Adrenal gland (tissue), 12 donors: ENCODE results near the gene EXD2. TPM values are rescaled to one million over a fixed set of nuclear protein-coding genes. Genes with fewer than 3 reads are reported as not detected.

Experiments used
- DNase-seq, 7 donors: peaks; one replicate each; pipeline ENCODE4 v3.0.0-alpha.2; 2019 to 2020
- H3K27ac ChIP-seq, 5 donors: fragments of 200-600 bp; sonication (generic) in 4 of 5; 1 replicate in 3 of 5; 2 replicates in 2 of 5; pipeline versions ENCODE4 v1.5.1 to v1.8.0; 2016 to 2020; ENCODE audit warnings: mild to moderate bottlenecking in 1 of 5
- H3K27me3 ChIP-seq: fragments of 200-600 bp; 2 replicates; pipeline ENCODE4 v1.8.0; 2021
- H3K36me3 ChIP-seq, 2 donors: fragments of 200-600 bp; replicated peaks in 1 of 2; 1 replicate in 1 of 2; 2 replicates in 1 of 2; pipeline versions ENCODE4 v1.5.1 to v1.8.0; 2018 to 2022
- H3K4me1 ChIP-seq, 2 donors: fragments of 200-600 bp; replicated peaks in 1 of 2; 1 replicate in 1 of 2; 2 replicates in 1 of 2; pipeline versions ENCODE4 v1.5.1 to v1.8.0; 2018 to 2021
- H3K4me3 ChIP-seq, 4 donors: fragments of 200-600 bp; sonication (generic) in 3 of 4; one replicate each; pipeline ENCODE4 v1.5.1; 2016 to 2018
- H3K9me3 ChIP-seq, 3 donors: fragments of 200-600 bp; sonication (generic) in 1 of 3; replicated peaks in 1 of 3; 1 replicate in 2 of 3; 2 replicates in 1 of 3; pipeline versions ENCODE4 v1.5.1 to v1.8.0; 2016 to 2021
- POLR2A ChIP-seq, 2 donors: fragments of 450-650 bp; IDR thresholded peaks; one replicate each; pipeline ENCODE4 v1.6.1; 2017; ENCODE audit warnings: antibody characterized with exemption in 2 of 2, mild to moderate bottlenecking in 2 of 2, moderate library complexity in 1 of 2
- WGBS, 4 donors: extraction: QIAGEN DNeasy Blood & Tissue Kit in 2 of 4; methylation state at CpG; one replicate each; pipeline versions ENCODE4 v1.1.5 to v1.1.7; 2013 to 2017; 5-methylcytosine and 5-hydroxymethylcytosine counted together
- intact Hi-C, 2 donors: fragments of 100-400 bp; cut with DNase I; formaldehyde crosslinking; loops; one replicate each; pipeline versions ENCODE4 v1.14.1 to v1.15.0; 2022 to 2023
- polyA plus RNA-seq, 3 donors: library from polyadenylated mRNA; stranded (reverse); fragments of 200-250 nt in 2 of 3; fragments of 350-450 nt in 1 of 3; fragmentation: Illumina TruSeq in 1 of 3; extraction: RNeasy Lipid Tissue Mini Kit (QIAGEN cat#74804) in 1 of 3; gene quantifications; one replicate each; pipeline ENCODE4 v1.2.3, GENCODE V29; 2013 to 2014
- total RNA-seq, 9 donors: library from RNA; depleted of rRNA in 4 of 9; stranded (reverse); fragments of >200 nt in 4 of 9; fragments of 120-200 nt in 1 of 9; fragmentation: NEBNext Ultra II Directional in 1 of 9; extraction: Animal tissue kit (Norgen Biotek cat#: 25700) in 1 of 9; gene quantifications; one replicate each; pipeline versions ENCODE4 v1.1.0 to v1.2.4, GENCODE V29; 2013 to 2023
- TF ChIP-seq, protein P1 (sequence below), 6 experiments: fragments of 450-650 bp in 4 of 6; fragments of 200-600 bp in 2 of 6; sonication (generic) in 1 of 6; IDR thresholded peaks; 1 replicate in 5 of 6; 2 replicates in 1 of 6; pipeline versions ENCODE4 v1.5.1 to v1.8.0; 2016 to 2021; ENCODE audit warnings: antibody characterized with exemption in 6 of 6, mild to moderate bottlenecking in 2 of 6, moderate library complexity in 1 of 6
- donor health status: healthy with polysubstance abuse.
- donor health status: Bipolar disorder and iron deficiency.
- donor health status: DM: yes; HTN: yes; CAD: no.
- donor health status: DM: no; HTN: no; CAD: no.
- donor health status: DM: no; HTN: no; CAD: no.
- donor health status: DM: yes; HTN: yes; CAD: no.

The EXD2 gene
- total and polyA plus RNA-seq, 12 donors: 6.4 to 23.0 (median 15.6) TPM

GRCh38 chr14:69153152-69153872 is 38.0 kb upstream of the EXD2 start:
- Histone ChIP-seq H3K36me3 (peaks cover 0 to 5% of the 10 kb centered on the region in 2 donors), H3K27me3 (no peaks in the 10 kb centered on the region), H3K9me3 (no peaks in the 10 kb centered on the region), H3K27ac (peak overlapping the region; percentile 66 to 98 (median 95)), H3K4me1 (peaks cover 0 to 31% of the 10 kb centered on the region in 2 donors), H3K4me3 (peak overlapping the region; percentile 62 to 92 (median 75))
- intact Hi-C loops: no loop called here
- peak in 5 of 7 donors; percentile 44 to 97 (median 51) for DNase-seq
- 0 to 3% (median 1%) methylated on average over 7 to 72 of the region's 72 CpGs for WGBS, 4 donors
- peak; percentile 78 to 90 for TF ChIP-seq POLR2A (IDR thresholded peaks at IDR 0.05)
- TF ChIP-seq, protein P1, sequence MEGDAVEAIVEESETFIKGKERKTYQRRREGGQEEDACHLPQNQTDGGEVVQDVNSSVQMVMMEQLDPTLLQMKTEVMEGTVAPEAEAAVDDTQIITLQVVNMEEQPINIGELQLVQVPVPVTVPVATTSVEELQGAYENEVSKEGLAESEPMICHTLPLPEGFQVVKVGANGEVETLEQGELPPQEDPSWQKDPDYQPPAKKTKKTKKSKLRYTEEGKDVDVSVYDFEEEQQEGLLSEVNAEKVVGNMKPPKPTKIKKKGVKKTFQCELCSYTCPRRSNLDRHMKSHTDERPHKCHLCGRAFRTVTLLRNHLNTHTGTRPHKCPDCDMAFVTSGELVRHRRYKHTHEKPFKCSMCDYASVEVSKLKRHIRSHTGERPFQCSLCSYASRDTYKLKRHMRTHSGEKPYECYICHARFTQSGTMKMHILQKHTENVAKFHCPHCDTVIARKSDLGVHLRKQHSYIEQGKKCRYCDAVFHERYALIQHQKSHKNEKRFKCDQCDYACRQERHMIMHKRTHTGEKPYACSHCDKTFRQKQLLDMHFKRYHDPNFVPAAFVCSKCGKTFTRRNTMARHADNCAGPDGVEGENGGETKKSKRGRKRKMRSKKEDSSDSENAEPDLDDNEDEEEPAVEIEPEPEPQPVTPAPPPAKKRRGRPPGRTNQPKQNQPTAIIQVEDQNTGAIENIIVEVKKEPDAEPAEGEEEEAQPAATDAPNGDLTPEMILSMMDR (IDR thresholded peaks at IDR 0.05): no peak

- intact Hi-C loops: no loop called here
- TF ChIP-seq, protein P1 (IDR thresholded peaks at IDR 0.05): no peak
- no peak for TF ChIP-seq POLR2A (IDR thresholded peaks at IDR 0.05)
- WGBS, 4 donors: 4 to 9% (median 5%) methylated on average over 13 of the region's 13 CpGs
These were observed 37.4 kb upstream of the EXD2 start for GRCh38 chr14:69153873-69154270.

DNA sequence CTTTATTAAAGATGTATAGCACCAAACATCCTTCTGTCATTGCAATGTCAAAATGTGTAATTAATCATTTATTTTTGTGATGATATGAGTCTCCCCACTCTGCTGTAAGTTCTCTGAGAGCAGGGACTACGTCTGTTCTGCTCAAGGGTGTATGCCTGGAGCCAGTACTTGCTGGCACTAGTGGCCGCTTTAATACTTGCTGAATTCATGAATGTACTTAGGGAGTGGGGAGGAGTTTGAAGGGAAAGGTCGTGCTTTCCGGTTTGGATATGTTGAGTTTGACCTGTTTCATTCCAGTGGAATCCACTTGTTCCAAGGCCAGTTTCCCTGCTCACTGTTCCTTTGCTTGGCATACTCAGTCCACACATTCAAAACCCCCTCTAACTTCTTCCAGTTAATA is 36.5 kb upstream of the EXD2 start:
- peak; percentile 32 to 71 (median 57) for DNase-seq
- intact Hi-C loops: no loop called here
- 26 to 43% (median 28%) methylated on average over 4 of the region's 4 CpGs for WGBS, 4 donors
- Histone ChIP-seq H3K36me3 (no peaks in the 10 kb centered on the region), H3K4me1 (peaks cover 0 to 20% of the 10 kb centered on the region in 2 donors), H3K9me3 (no peaks in the 10 kb centered on the region), H3K27ac (peak overlapping the region in 1 of 5 donors; percentile 13), H3K27me3 (no peaks in the 10 kb centered on the region), H3K4me3 (no peak overlapping the region)
- TF ChIP-seq POLR2A (IDR thresholded peaks at IDR 0.05): peak in 1 of 2 donors; percentile 73
- TF ChIP-seq, protein P1 (IDR thresholded peaks at IDR 0.05): peak in 3 of 6 experiments; percentile 19 to 31 (median 30)

More at GRCh38 chr14:69153873-69154270, 37.4 kb upstream of the EXD2 start:
- DNase-seq: peak; percentile 32 to 60 (median 42)
- Histone ChIP-seq H3K27ac (peak overlapping the region; percentile 66 to 98 (median 95)), H3K27me3 (no peaks in the 10 kb centered on the region), H3K36me3 (peaks cover 0 to 1% of the 10 kb centered on the region in 2 donors), H3K4me1 (peaks cover 0 to 29% of the 10 kb centered on the region in 2 donors), H3K4me3 (peak overlapping the region in 3 of 4 donors; percentile 62 to 92 (median 69)), H3K9me3 (no peaks in the 10 kb centered on the region)

DNA sequence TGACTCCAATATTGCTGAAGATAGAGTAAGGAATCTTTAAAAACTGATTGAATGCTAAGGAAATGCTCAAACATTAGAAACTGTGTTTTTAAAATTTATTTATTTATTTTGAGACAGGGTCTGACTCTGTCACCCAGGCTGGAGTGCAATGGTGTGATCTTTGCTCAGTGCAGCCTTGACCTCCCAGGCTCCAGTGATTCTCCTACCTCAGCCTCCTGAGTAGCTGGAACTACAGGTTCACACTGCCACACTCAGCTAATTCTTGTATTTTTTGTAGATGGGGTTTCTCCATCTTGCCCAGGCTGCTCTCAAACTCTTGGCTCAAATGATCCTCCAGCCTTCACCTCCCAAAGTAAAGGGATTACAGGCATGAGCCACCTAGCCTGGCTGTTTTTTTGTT is 35.1 kb upstream of the EXD2 start:
- Histone ChIP-seq H3K4me1 (peaks cover 0 to 5% of the 10 kb centered on the region in 2 donors), H3K27ac (no peak overlapping the region), H3K4me3 (no peak overlapping the region), H3K27me3 (no peaks in the 10 kb centered on the region), H3K36me3 (no peaks in the 10 kb centered on the region), H3K9me3 (no peaks in the 10 kb centered on the region)
- no peak for DNase-seq
- TF ChIP-seq POLR2A (IDR thresholded peaks at IDR 0.05): no peak
- TF ChIP-seq, protein P1 (IDR thresholded peaks at IDR 0.05): no peak
- intact Hi-C loops: no loop called here
